ENCODE results near the gene PPIF.

The PPIF gene

DNA sequence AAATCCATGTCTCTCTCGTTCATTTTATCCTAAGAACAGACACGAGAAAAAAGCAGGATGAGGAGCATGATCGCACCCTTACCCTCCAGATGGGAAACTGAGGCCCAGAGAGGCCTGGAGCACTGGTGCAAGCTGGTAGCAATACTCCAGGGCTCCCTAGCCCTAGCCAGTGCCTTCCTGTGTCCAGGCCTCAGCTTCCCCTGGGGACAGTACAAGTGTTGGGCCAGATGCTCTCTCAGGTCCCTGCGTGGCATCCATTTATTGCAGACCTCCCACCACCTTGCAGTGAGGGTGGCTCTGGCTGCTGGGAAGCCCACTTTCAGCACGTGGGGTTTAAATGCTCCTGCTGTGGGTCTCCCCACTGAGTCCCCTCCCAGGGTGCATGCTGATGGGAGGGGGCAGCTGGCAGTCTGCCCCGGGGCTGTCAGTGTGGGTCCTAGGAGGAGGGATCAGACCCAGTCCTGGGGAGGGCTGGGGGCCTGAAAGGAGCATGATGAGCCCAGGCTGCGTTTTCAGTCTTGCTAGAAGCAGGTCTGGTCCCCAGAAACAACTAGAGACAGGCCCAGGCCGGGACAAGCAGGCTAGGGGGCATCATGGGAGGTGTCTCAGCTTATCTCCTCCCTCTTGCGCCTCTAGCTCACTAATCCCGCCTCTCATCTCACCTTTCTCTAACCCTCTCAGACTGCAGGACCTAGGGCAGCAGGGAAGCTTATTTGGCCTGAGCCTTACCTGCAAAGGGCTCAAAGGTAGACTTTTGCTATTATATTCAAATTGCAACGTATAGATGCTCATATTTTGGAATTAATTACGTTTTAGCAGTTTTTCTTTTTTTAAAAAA lies 662 bp upstream of the PPIF start:
- Histone ChIP-seq H3K27ac (peak overlapping the region in 6 of 11 experiments; percentile 1 to 100 (median 35); a peak in 6 of 22 replicates), H3K36me3 (peaks cover 28 to 34% (median 33%) of the 10 kb centered on the region in 11 experiments), H3K9ac (peak overlapping the region in 9 of 11 experiments; percentile 43 to 100 (median 99); a peak in 17 of 22 replicates), H4K20me1 (peaks cover 31 to 48% (median 36%) of the 10 kb centered on the region in 11 experiments), H3K4me2 (peak overlapping the region; percentile 61 to 100 (median 97)), H3K4me1 (peaks cover 48 to 68% (median 57%) of the 10 kb centered on the region in 10 experiments), H3K27me3 (no peaks in the 10 kb centered on the region), H3K9me3 (replicated peaks in 1 of 11) (no peaks in the 10 kb centered on the region), H3K4me3 (peak overlapping the region in 6 of 10 experiments; percentile 86 to 99 (median 96); a peak in 10 of 20 replicates)
- no peak for TF ChIP-seq Cebpa-rat (IDR thresholded peaks at IDR 0.05)

DNA sequence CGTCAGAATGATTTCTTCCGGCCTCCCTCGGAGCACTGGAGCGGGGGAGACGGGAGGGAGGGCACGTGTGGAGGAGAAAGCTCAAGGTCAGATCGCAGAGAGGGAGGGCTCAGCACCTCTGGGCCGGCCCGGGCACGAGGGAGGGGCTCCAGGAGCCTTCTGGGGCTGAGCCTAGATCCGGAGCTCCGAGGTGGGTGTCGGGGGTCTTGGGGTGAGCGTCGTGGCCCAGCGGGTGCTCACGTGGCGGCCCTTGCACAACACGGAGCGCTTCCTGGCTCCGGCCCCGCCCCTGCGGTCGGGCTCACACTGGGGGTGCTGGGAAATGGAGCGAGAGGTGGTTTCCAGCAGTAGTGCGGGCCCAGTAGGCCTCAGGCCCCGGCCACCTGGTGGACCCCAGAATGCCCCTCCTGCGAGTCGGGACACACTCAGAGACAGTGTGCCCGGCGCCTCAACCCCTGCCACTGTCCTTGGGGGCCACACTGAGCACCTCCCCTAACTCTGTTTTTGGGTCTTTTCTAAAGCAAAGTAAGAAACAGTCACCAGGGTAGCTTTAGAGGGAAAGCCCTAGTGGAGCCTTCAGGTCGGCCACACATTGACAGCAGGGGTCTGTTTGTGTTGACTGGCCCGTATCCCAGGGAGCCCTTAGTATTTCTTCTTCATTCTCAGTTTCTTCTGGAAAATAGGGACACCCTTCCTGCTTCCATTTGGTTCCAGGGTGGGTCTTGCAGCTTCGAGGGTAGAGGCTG lies 798 bp downstream of the PPIF start:
- peak overlapping the region; percentile 96 to 100 (median 99) for H3K9ac ChIP-seq
- no peaks in the 10 kb centered on the region for H3K9me3 ChIP-seq (replicated peaks in 1 of 11)
- peak overlapping the region; percentile 94 to 100 (median 99) for H3K4me2 ChIP-seq
- peaks cover 46 to 62% (median 51%) of the 10 kb centered on the region in 11 experiments for H4K20me1 ChIP-seq
- peak overlapping the region; percentile 93 to 100 (median 99) for H3K27ac ChIP-seq
- peaks cover 43 to 49% (median 47%) of the 10 kb centered on the region in 11 experiments for H3K36me3 ChIP-seq
- peak in 10 of 11 experiments; percentile 13 to 80 (median 57); a peak in 12 of 22 replicates for TF ChIP-seq Cebpa-rat (IDR thresholded peaks at IDR 0.05)
- H3K4me1 ChIP-seq = peaks cover 48 to 80% (median 69%) of the 10 kb centered on the region in 10 experiments
- peak overlapping the region; percentile 79 to 99 (median 95) for H3K4me3 ChIP-seq
- H3K27me3 ChIP-seq = no peaks in the 10 kb centered on the region

DNA sequence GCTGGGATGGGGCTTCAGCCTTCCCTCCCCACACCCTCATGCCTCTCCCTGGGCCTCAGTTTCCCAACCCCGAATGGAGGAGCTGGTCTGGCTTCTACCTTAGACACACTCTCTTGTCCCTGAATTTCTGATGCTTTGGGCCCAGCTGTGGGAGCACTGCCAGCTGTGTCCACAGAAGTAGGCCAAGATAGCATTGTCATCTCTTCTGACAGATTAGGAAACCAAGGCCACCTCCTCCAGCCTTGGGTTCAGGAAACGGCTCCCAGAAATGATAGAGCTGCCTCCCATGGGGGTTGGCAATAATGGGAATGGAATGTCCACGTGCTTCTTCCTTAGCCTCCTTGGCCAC lies 1.3 kb downstream of the PPIF start:
- no peak for TF ChIP-seq Cebpa-rat (IDR thresholded peaks at IDR 0.05)
- H3K4me2 ChIP-seq = peak overlapping the region; percentile 94 to 100 (median 99)
- peak overlapping the region; percentile 93 to 100 (median 99) for H3K27ac ChIP-seq
- H4K20me1 ChIP-seq = peaks cover 51 to 68% (median 56%) of the 10 kb centered on the region in 11 experiments
- peaks cover 48 to 83% (median 73%) of the 10 kb centered on the region in 10 experiments for H3K4me1 ChIP-seq
- peak overlapping the region; percentile 96 to 100 (median 99) for H3K9ac ChIP-seq
- H3K36me3 ChIP-seq = peaks cover 49 to 54% (median 53%) of the 10 kb centered on the region in 11 experiments
- peak overlapping the region; percentile 79 to 99 (median 95) for H3K4me3 ChIP-seq
- no peaks in the 10 kb centered on the region for H3K27me3 ChIP-seq
- H3K9me3 ChIP-seq (replicated peaks in 1 of 11) = no peaks in the 10 kb centered on the region

DNA sequence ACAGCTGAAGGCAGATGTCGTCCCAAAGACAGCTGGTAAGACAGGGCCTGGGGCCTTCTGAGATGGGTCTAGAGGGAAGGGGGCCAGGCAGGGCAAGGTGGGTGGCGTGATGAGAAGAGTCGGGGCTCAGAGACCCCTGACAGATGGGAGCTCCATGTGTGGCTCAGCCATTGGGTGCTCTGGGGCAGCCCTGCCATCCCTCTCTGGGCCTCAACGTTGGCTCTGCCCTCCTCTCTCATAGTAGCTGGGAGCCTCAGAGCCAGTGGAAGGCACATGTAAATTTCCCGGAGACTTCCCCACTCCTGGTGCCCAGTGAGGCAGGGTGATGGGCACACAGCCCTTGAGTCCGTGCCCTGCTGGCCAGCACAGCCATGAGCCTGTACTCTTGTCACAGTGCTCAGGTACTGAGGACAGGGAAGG lies 1.8 kb downstream of the PPIF start:
- peaks cover 48 to 87% (median 78%) of the 10 kb centered on the region in 10 experiments for H3K4me1 ChIP-seq
- H3K9me3 ChIP-seq (replicated peaks in 1 of 11) = no peaks in the 10 kb centered on the region
- H3K9ac ChIP-seq = peak overlapping the region; percentile 96 to 100 (median 99); a peak in 21 of 22 replicates
- peak overlapping the region; percentile 79 to 99 (median 95) for H3K4me3 ChIP-seq
- no peak for TF ChIP-seq Cebpa-rat (IDR thresholded peaks at IDR 0.05)
- no peaks in the 10 kb centered on the region for H3K27me3 ChIP-seq
- peaks cover 56 to 72% (median 61%) of the 10 kb centered on the region in 11 experiments for H4K20me1 ChIP-seq
- H3K4me2 ChIP-seq = peak overlapping the region; percentile 94 to 100 (median 99)
- H3K27ac ChIP-seq = peak overlapping the region; percentile 93 to 100 (median 99); a peak in 21 of 22 replicates
- peaks cover 53 to 59% (median 58%) of the 10 kb centered on the region in 11 experiments for H3K36me3 ChIP-seq

- H3K9me3 ChIP-seq (replicated peaks in 1 of 11) = 0 out of 22 replicates have a peak, but pooled peaks cover 0 to 4% (median 0%) of the 10 kb centered on the region in 11 experiments
- peak overlapping the region in 10 of 11 experiments; percentile 96 to 100 (median 99); a peak in 19 of 22 replicates for H3K9ac ChIP-seq
- H3K36me3 ChIP-seq = peaks cover 61 to 67% (median 66%) of the 10 kb centered on the region in 11 experiments
- no peak for TF ChIP-seq Cebpa-rat (IDR thresholded peaks at IDR 0.05)
- H3K4me1 ChIP-seq = peaks cover 43 to 90% (median 81%) of the 10 kb centered on the region in 10 experiments
- peak overlapping the region in 9 of 10 experiments; percentile 79 to 99 (median 96); a peak in 10 of 20 replicates for H3K4me3 ChIP-seq
- peak overlapping the region; percentile 94 to 100 (median 99) for H3K4me2 ChIP-seq
- H3K27me3 ChIP-seq = no peaks in the 10 kb centered on the region
- H4K20me1 ChIP-seq = peaks cover 64 to 80% (median 69%) of the 10 kb centered on the region in 11 experiments
- peak overlapping the region in 10 of 11 experiments; percentile 1 to 100 (median 100); a peak in 8 of 22 replicates for H3K27ac ChIP-seq
Measured at GRCh38 chr10:79349766-79350406, 2.6 kb downstream of the PPIF start.

DNA sequence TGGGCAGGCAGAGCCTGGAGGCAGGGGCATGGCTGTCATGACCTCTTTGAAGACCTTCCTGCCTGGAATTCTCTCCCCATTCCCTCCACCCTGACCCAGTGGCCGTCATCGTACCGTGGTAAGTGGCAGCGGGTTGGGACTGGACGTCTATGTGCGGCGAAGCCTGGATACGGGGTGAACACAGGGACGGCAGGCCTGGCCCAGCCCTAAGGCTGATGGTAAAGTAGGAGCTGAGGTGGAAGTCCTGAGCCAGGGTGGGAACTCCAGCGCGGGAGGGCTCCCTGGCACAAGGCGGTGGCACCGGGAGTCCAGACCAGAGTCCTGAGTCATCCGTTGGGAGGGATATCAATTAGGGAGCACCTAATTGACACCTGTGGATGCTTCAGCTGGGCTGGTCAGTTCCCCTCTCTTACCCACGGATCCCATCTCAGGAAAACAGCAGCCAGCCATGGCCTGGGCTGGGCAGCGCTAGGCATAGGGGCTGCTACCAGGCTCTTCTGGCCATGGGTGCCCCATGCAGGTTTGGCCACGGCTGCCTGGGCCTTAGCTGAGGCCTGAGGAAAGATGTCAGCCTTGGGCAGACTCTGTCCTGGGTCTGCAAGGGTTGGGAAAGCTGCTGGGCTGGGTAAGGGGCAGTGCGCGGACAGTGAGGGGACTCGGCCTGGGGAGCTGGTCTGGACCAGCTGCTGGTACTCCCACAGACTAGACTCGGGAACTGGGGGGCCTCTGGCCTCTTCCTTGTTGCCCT lies 3.3 kb downstream of the PPIF start:
- Histone ChIP-seq H3K27me3 (no peaks in the 10 kb centered on the region), H3K36me3 (peaks cover 67 to 74% (median 73%) of the 10 kb centered on the region in 11 experiments), H3K27ac (peak overlapping the region in 7 of 11 experiments; percentile 1 to 100 (median 99); a peak in 6 of 22 replicates), H3K4me3 (0 out of 20 replicates have a peak overlapping the region, but pooled peaks of 1 of the 10 experiments have one; percentile 97), H3K4me1 (peaks cover 40 to 90% (median 81%) of the 10 kb centered on the region in 10 experiments), H3K4me2 (peak overlapping the region in 10 of 11 experiments; percentile 94 to 100 (median 99); a peak in 13 of 22 replicates), H3K9ac (peak overlapping the region in 6 of 11 experiments; percentile 0 to 100 (median 96); a peak in 8 of 22 replicates), H3K9me3 (replicated peaks in 1 of 11) (peaks cover 0 to 4% (median 0%) of the 10 kb centered on the region in 11 experiments; a peak in 1 of 22 replicates), H4K20me1 (peaks cover 71 to 87% (median 76%) of the 10 kb centered on the region in 11 experiments)
- no peak for TF ChIP-seq Cebpa-rat (IDR thresholded peaks at IDR 0.05)

GRCh38 chr10:79351332-79351731 lies 4.1 kb downstream of the PPIF start:
- H3K9me3 ChIP-seq (replicated peaks in 1 of 11) = peaks cover 0 to 4% (median 0%) of the 10 kb centered on the region in 11 experiments; a peak in 1 of 22 replicates
- H3K27ac ChIP-seq = no peak overlapping the region
- H3K27me3 ChIP-seq = no peaks in the 10 kb centered on the region
- H3K9ac ChIP-seq = peak overlapping the region in 2 of 11 experiments; percentile 16 to 39; a peak in 3 of 22 replicates
- H3K36me3 ChIP-seq = peaks cover 69 to 81% (median 80%) of the 10 kb centered on the region in 11 experiments
- no peak for TF ChIP-seq Cebpa-rat (IDR thresholded peaks at IDR 0.05)
- peaks cover 38 to 91% (median 82%) of the 10 kb centered on the region in 10 experiments for H3K4me1 ChIP-seq
- H3K4me3 ChIP-seq = no peak overlapping the region
- peaks cover 76 to 95% (median 83%) of the 10 kb centered on the region in 11 experiments for H4K20me1 ChIP-seq
- peak overlapping the region in 4 of 11 experiments; percentile 68 to 99 (median 88); a peak in 7 of 22 replicates for H3K4me2 ChIP-seq

Data from BLaER1 treated with 17β-estradiol and CSF1 and Interleukin-3, amounts not matched to agents 10 nM and 100 nM (cell line).